H1 (cell line): ENCODE data around the gene ZBTB22. TPM values are rescaled to one million over a fixed set of nuclear protein-coding genes. Genes with fewer than 3 reads are reported as not detected.
A peak's percentile ranks its signal among the peaks of the same experiment; 100 is the strongest.

Experiments
- CTCF ChIA-PET: fragments of 300-600 bp; sonication (Branson Sonifier 250); formaldehyde crosslinking; loops from one replicate; lab custom pipeline; 2021; ENCODE audit not compliant: partially characterized antibody; lab: Charles Lee
- POLR2A ChIA-PET: fragments of 300-600 bp; sonication (Branson Sonifier 250); formaldehyde crosslinking; loops from one replicate; lab custom pipeline; 2021; ENCODE audit warnings: inconsistent platforms; ENCODE audit not compliant: partially characterized antibody; lab: Charles Lee
- DNase-seq, 2 experiments: peaks; one replicate each; pipeline versions ENCODE4 v3.0.0 to v3.0.0-alpha.2; 2010 to 2022; ENCODE audit warnings: low spot score in 2 of 2, low read depth in 1 of 2, mixed read lengths in 1 of 2
- FAIRE-seq: peaks from 2 replicates; lab custom pipeline; 2011; peaks lifted over from hg19 to GRCh38; lab: Jason Lieb, UNC
- H2AFZ ChIP-seq: 2 replicates; pipeline ENCODE4 v1.8.1; 2012; ENCODE audit warnings: low read length, inconsistent platforms
- H2AK5ac ChIP-seq: 2 replicates; pipeline ENCODE4 v1.6.1; 2013; ENCODE audit warnings: low read depth, low read length
- H2BK120ac ChIP-seq: replicated peaks from 2 replicates; pipeline ENCODE3; 2013; ENCODE audit warnings: low read depth, low read length, inconsistent platforms
- H2BK12ac ChIP-seq: 2 replicates; pipeline ENCODE4 v1.6.1; 2013; ENCODE audit warnings: low read depth, low read length
- H2BK15ac ChIP-seq: 2 replicates; pipeline ENCODE4 v1.6.1; 2013; ENCODE audit warnings: low read length
- H2BK20ac ChIP-seq: 2 replicates; pipeline ENCODE4 v1.6.1; 2013; ENCODE audit warnings: low read length
- H2BK5ac ChIP-seq: 2 replicates; pipeline ENCODE4 v1.6.1; 2013; ENCODE audit warnings: low read depth, low read length
- H3K14ac ChIP-seq: 2 replicates; pipeline ENCODE4 v1.6.1; 2013; ENCODE audit warnings: inconsistent platforms; ENCODE audit not compliant: insufficient read length
- H3K18ac ChIP-seq: 2 replicates; pipeline ENCODE4 v1.6.1; 2013; ENCODE audit warnings: low read length; ENCODE audit errors: extremely low read depth
- H3K23ac ChIP-seq: 2 replicates; pipeline ENCODE4 v1.6.1; 2013; ENCODE audit warnings: inconsistent platforms; ENCODE audit not compliant: insufficient read length
- H3K23me2 ChIP-seq: 2 replicates; pipeline ENCODE4 v1.6.1; 2013; ENCODE audit warnings: low read depth, low read length
- H3K27ac ChIP-seq: 2 replicates; pipeline ENCODE4 v1.6.1; 2011; ENCODE audit warnings: low read depth, low read length, inconsistent platforms
- H3K27me3 ChIP-seq, 4 experiments: replicated peaks in 1 of 4; 1 replicate in 1 of 4; 2 replicates in 3 of 4; pipeline versions ENCODE4 v1.6.1 to v1.8.1; 2011 to 2013; ENCODE audit warnings: low read length in 3 of 4, mild to moderate bottlenecking in 3 of 4, inconsistent platforms in 2 of 4, mixed read lengths in 2 of 4, moderate library complexity in 1 of 4; ENCODE audit not compliant: control insufficient read depth in 3 of 4, insufficient read depth in 3 of 4; ENCODE audit errors: extremely low read depth in 1 of 4
- H3K36me3 ChIP-seq, 4 experiments: 2 replicates each; pipeline versions ENCODE4 v1.6.1 to v1.8.1; 2011 to 2013; ENCODE audit warnings: mild to moderate bottlenecking in 4 of 4, low read length in 3 of 4, moderate library complexity in 2 of 4, control low read depth in 1 of 4, inconsistent platforms in 1 of 4; ENCODE audit not compliant: insufficient read depth in 4 of 4, control insufficient read depth in 2 of 4
- H3K4ac ChIP-seq: replicated peaks from 2 replicates; pipeline ENCODE3; 2013; ENCODE audit warnings: low read length, low read depth, mixed read lengths, inconsistent platforms; ENCODE audit not compliant: insufficient read length
- H3K4me1 ChIP-seq, 4 experiments: replicated peaks in 1 of 4; 1 replicate in 1 of 4; 2 replicates in 3 of 4; pipeline versions ENCODE4 v1.6.1 to v1.8.1; 2011 to 2013; ENCODE audit warnings: low read length in 3 of 4, inconsistent platforms in 2 of 4, mixed read lengths in 1 of 4; ENCODE audit not compliant: insufficient read depth in 4 of 4, control insufficient read depth in 3 of 4
- H3K4me2 ChIP-seq, 2 experiments: 2 replicates each; pipeline versions ENCODE4 v1.6.1 to v1.8.1; 2011 to 2013; ENCODE audit warnings: low read depth in 2 of 2, low read length in 2 of 2, control low read depth in 1 of 2, inconsistent platforms in 1 of 2, mild to moderate bottlenecking in 1 of 2; ENCODE audit not compliant: insufficient read depth in 1 of 2
- H3K4me3 ChIP-seq, 4 experiments: fragments of 200-600, 300-600 bp in 1 of 4; sonication (generic), shearing (Covaris generic), sonication (Bioruptor Twin) in 1 of 4; 2 replicates each; pipeline versions ENCODE4 v1.5.1 to v1.8.1; 2011 to 2016; ENCODE audit warnings: low read length in 4 of 4, low read depth in 3 of 4, control low read depth in 2 of 4, inconsistent platforms in 2 of 4, mild to moderate bottlenecking in 2 of 4, mixed read lengths in 1 of 4, moderate library complexity in 1 of 4; ENCODE audit not compliant: insufficient read depth in 2 of 4; ENCODE audit errors: extremely low read depth in 1 of 4
- H3K56ac ChIP-seq: replicated peaks from 2 replicates; pipeline ENCODE3; 2013; ENCODE audit warnings: low read depth, mild to moderate bottlenecking, mixed read lengths, low read length, inconsistent platforms; ENCODE audit not compliant: insufficient read length
- H3K79me1 ChIP-seq: 2 replicates; pipeline ENCODE4 v1.6.1; 2013; ENCODE audit warnings: low read depth, low read length, control low read depth
- H3K79me2 ChIP-seq, 2 experiments: 2 replicates each; pipeline versions ENCODE4 v1.6.1 to v1.8.1; 2012 to 2013; ENCODE audit warnings: low read length in 2 of 2, mild to moderate bottlenecking in 2 of 2, inconsistent platforms in 1 of 2; ENCODE audit not compliant: insufficient read depth in 2 of 2, control insufficient read depth in 1 of 2
- H3K9ac ChIP-seq, 4 experiments: replicated peaks in 1 of 4; 1 replicate in 1 of 4; 2 replicates in 3 of 4; pipeline versions ENCODE4 v1.6.1 to v1.8.1; 2011 to 2013; ENCODE audit warnings: low read depth in 3 of 4, low read length in 3 of 4, control low read depth in 2 of 4, mild to moderate bottlenecking in 2 of 4, moderate library complexity in 2 of 4, inconsistent platforms in 1 of 4; ENCODE audit errors: extremely low read depth in 1 of 4
- H3K9me3 ChIP-seq, 2 experiments: 2 replicates each; pipeline versions ENCODE4 v1.6.1 to v1.8.1; 2012 to 2013; ENCODE audit warnings: mild to moderate bottlenecking in 2 of 2, moderate library complexity in 2 of 2, control low read depth in 1 of 2, inconsistent platforms in 1 of 2, low read depth in 1 of 2, low read length in 1 of 2, mixed read lengths in 1 of 2; ENCODE audit not compliant: insufficient read depth in 2 of 2
- H4K20me1 ChIP-seq, 2 experiments: replicated peaks in 1 of 2; 2 replicates each; pipeline versions ENCODE3 to v1.8.1; 2011 to 2013; ENCODE audit warnings: inconsistent platforms in 2 of 2, low read length in 2 of 2, mild to moderate bottlenecking in 1 of 2; ENCODE audit not compliant: insufficient read depth in 2 of 2, control insufficient read depth in 1 of 2
- H4K5ac ChIP-seq: 2 replicates; pipeline ENCODE4 v1.6.1; 2013; ENCODE audit warnings: low read length, low read depth, mixed read lengths, inconsistent platforms; ENCODE audit not compliant: insufficient read length
- H4K8ac ChIP-seq: 2 replicates; pipeline ENCODE4 v1.8.0; 2013; ENCODE audit warnings: mild to moderate bottlenecking, moderate library complexity, low read length, inconsistent platforms; ENCODE audit not compliant: insufficient read depth; ENCODE audit errors: extremely low read depth
- H4K91ac ChIP-seq: replicated peaks from 2 replicates; pipeline ENCODE3; 2013; ENCODE audit warnings: low read length, mixed read lengths, inconsistent platforms; ENCODE audit not compliant: insufficient read length
- ATF3 ChIP-seq: IDR thresholded peaks from 2 replicates; pipeline ENCODE4 v1.6.1; 2011; ENCODE audit warnings: low read depth, mild to moderate bottlenecking, low read length; ENCODE audit not compliant: insufficient read depth
- CBX5 ChIP-seq: fragments of 300-800, 300-1000 bp; sonication (generic); IDR thresholded peaks from 2 replicates; pipeline ENCODE4 v1.7.1; 2016; ENCODE audit warnings: antibody characterized with exemption, low read length, low read depth
- FOSL1 ChIP-seq: IDR thresholded peaks from 2 replicates; pipeline ENCODE4 v1.6.1; 2011; ENCODE audit warnings: mild to moderate bottlenecking, low read depth, low read length, moderate library complexity; ENCODE audit not compliant: insufficient read depth
- KDM4A ChIP-seq: IDR thresholded peaks from one replicate; pipeline ENCODE4 v1.7.1; 2012; ENCODE audit warnings: low read depth, mild to moderate bottlenecking, moderate library complexity, low read length, inconsistent platforms; ENCODE audit not compliant: severe bottlenecking
- NANOG ChIP-seq: IDR thresholded peaks from 2 replicates; pipeline ENCODE4 v1.6.1; 2011; ENCODE audit warnings: low read length, low read depth, mild to moderate bottlenecking, inconsistent platforms; ENCODE audit not compliant: insufficient read depth, poor library complexity, severe bottlenecking
- NRF1 ChIP-seq: IDR thresholded peaks from 2 replicates; pipeline ENCODE4 v1.6.1; 2011; ENCODE audit warnings: mild to moderate bottlenecking, low read depth, low read length, improper control_type of control experiment
- RFX5 ChIP-seq: IDR thresholded peaks from 2 replicates; pipeline ENCODE4 v1.6.1; 2011; ENCODE audit warnings: low read depth, low read length, improper control_type of control experiment, borderline replicate concordance
- SP1 ChIP-seq: IDR thresholded peaks from 2 replicates; pipeline ENCODE4 v1.6.1; 2011; ENCODE audit warnings: low read depth, low read length
- SUZ12 ChIP-seq: fragments of 200-600 bp; sonication (generic); IDR thresholded peaks from 2 replicates; pipeline ENCODE4 v1.6.1; 2012; ENCODE audit warnings: mild to moderate bottlenecking, inconsistent platforms, low read length, moderate library complexity, mixed read lengths
- WGBS, 2 experiments: shearing (Covaris generic) in 1 of 2; methylation state at CpG; one replicate each; pipeline versions ENCODE4 v1.1.6 to v1.1.7; 2013 to 2015; ENCODE audit warnings: low lambda C conversion rate in 2 of 2, mixed read lengths in 2 of 2, inconsistent platforms in 1 of 2, low coverage in 1 of 2, missing lambda C conversion rate in 1 of 2; ENCODE audit not compliant: insufficient replicate concordance in 2 of 2, insufficient coverage in 1 of 2, insufficient read length in 1 of 2; ENCODE audit errors: extremely low coverage in 1 of 2, missing lambda C conversion rate in 1 of 2; 5-methylcytosine and 5-hydroxymethylcytosine counted together
- polyA plus RNA-seq, 7 experiments: library from polyadenylated mRNA; depleted of rRNA in 3 of 7; stranded (reverse) in 5 of 7; unstranded in 2 of 7; fragments of >200 nt in 5 of 7; fragments of 200-250 nt in 2 of 7; gene quantifications; 1 replicate in 5 of 7; 2 replicates in 1 of 7; 4 replicates in 1 of 7; pipeline versions ENCODE4 v1.2.1 to v1.2.3, GENCODE V29; 2011 to 2013; ENCODE audit warnings: missing spikeins in 2 of 7, mixed read lengths in 2 of 7
- total RNA-seq: library from RNA; stranded (reverse); fragmentation: NEBNext Ultra II Directional; extraction: Animal tissue kit (Norgen Biotek cat#: 25700); gene quantifications from 2 replicates; pipeline ENCODE4 v1.2.1, GENCODE V29; 2021
- TF ChIP-seq, protein P1 (sequence below): IDR thresholded peaks from 2 replicates; pipeline ENCODE4 v1.6.1; 2012; ENCODE audit warnings: inconsistent platforms

Gene ZBTB22
- total and polyA plus RNA-seq, 2 of the 8 experiments (the other 6 are each of a cell fraction or from before 2014, with no cell fraction given), result 7.4 to 9.9 TPM

GRCh38 chr6:33297406-33297955, 20.1 kb downstream of the ZBTB22 start:
- ChIA-PET POLR2A (interaction anchor here (0.8 to 16.7 kb wide), 10 partner anchors 8 to 326 kb away, joined by 3 to 337 read pairs (median 12); partner anchors contain the start of genes B3GALT4, PFDN6, RPS18 and TAPBP), CTCF (interaction anchor here (0.6 to 6.2 kb wide), 10 partner anchors 8 to 364 kb away, joined by 3 to 77 read pairs (median 3); partner anchors contain the start of genes B3GALT4, CUTA, PFDN6 and WDR46)
- whole genome bisulfite sequencing, 2 experiments, result 3% methylated on average over 16 of the region's 16 CpGs; no CpG with 5 or more reads in 1 of the 2 experiments
- peak overlapping the region; percentile 69 to 91 (median 73) for H3K4me3 ChIP-seq
- H3K18ac ChIP-seq, result peak overlapping the region; percentile 62
- FAIRE-seq (no peak), DNase-seq (peak in 1 of 2 experiments; percentile 91)
- no peaks in the 10 kb centered on the region for H3K27me3 ChIP-seq
- peak overlapping the region; percentile 34 to 98 for H3K4me2 ChIP-seq
- H3K4me1 ChIP-seq, result peaks cover 0 to 6% (median 4%) of the 10 kb centered on the region in 4 experiments; a peak in 6 of 7 replicates
- no peak overlapping the region for H2BK15ac ChIP-seq
- H3K56ac ChIP-seq, result peak overlapping the region; percentile 2
- peak overlapping the region; percentile 55 for H4K5ac ChIP-seq
- peak overlapping the region; percentile 36 for H4K91ac ChIP-seq
- peaks cover 0 to 5% of the 10 kb centered on the region in 2 experiments for H4K20me1 ChIP-seq
- H3K36me3 ChIP-seq, result peaks cover 2 to 6% (median 3%) of the 10 kb centered on the region in 4 experiments; a peak in 5 of 8 replicates
- peak overlapping the region; percentile 69; the same call in 1 of the 2 replicates for H2BK5ac ChIP-seq
- no peak overlapping the region for H3K4ac ChIP-seq
- 0 out of 2 replicates have a peak overlapping the region, but pooled peaks have one; percentile 71 for H2AFZ ChIP-seq
- H3K23me2 ChIP-seq, result peaks cover 16% of the 10 kb centered on the region
- H2AK5ac ChIP-seq, result no peak overlapping the region
- peaks cover 9% of the 10 kb centered on the region; the same call in 1 of the 2 replicates for H3K79me1 ChIP-seq
- H2BK20ac ChIP-seq, result no peak overlapping the region
- peak overlapping the region; percentile 79 for H3K27ac ChIP-seq
- peaks cover 0 to 25% of the 10 kb centered on the region in 2 experiments; a peak in 2 of 4 replicates for H3K79me2 ChIP-seq
- peak overlapping the region; percentile 75; the same call in 1 of the 2 replicates for H4K8ac ChIP-seq
- no peak overlapping the region for H3K23ac ChIP-seq
- H3K9ac ChIP-seq, result peak overlapping the region; percentile 54 to 72 (median 59)
- H2BK120ac ChIP-seq, result no peak overlapping the region
- no peaks in the 10 kb centered on the region for H3K9me3 ChIP-seq
- H3K14ac ChIP-seq, result no peak overlapping the region
- H2BK12ac ChIP-seq, result 0 out of 2 replicates have a peak overlapping the region, but pooled peaks have one; percentile 71
- TF ChIP-seq NANOG (no peak), SUZ12 (no peak), NRF1 (no peak), CBX5 (no peak), KDM4A (no peak), RFX5 (no peak), FOSL1 (no peak), SP1 (peak; percentile 26; the same call in 1 of the 2 replicates), ATF3 (peak; percentile 70)
- TF ChIP-seq, protein P1, sequence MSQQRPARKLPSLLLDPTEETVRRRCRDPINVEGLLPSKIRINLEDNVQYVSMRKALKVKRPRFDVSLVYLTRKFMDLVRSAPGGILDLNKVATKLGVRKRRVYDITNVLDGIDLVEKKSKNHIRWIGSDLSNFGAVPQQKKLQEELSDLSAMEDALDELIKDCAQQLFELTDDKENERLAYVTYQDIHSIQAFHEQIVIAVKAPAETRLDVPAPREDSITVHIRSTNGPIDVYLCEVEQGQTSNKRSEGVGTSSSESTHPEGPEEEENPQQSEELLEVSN, result no peak
